Spleen (tissue), 11 donors: ENCODE measurements around the gene TMEM184A. TPM values are rescaled to one million over a fixed set of nuclear protein-coding genes. Genes with fewer than 3 reads are reported as not detected.
A peak's percentile ranks its signal among the peaks of the same experiment; 100 is the strongest.

ENCODE experiments used
- DNase-seq: peaks from one replicate; pipeline ENCODE4 v3.0.0-alpha.2; 2020
- H3K27ac ChIP-seq, 8 donors: fragments of 200-600 bp; sonication (generic) in 7 of 8; 1 replicate in 4 of 8; 2 replicates in 4 of 8; pipeline versions ENCODE4 v1.5.0 to v1.8.0; 2016 to 2021; ENCODE audit warnings: inconsistent platforms in 4 of 8, mild to moderate bottlenecking in 4 of 8, moderate library complexity in 1 of 8
- H3K27me3 ChIP-seq, 7 donors: fragments of 200-600 bp; sonication (generic) in 6 of 7; replicated peaks in 1 of 7; 1 replicate in 4 of 7; 2 replicates in 3 of 7; pipeline versions ENCODE4 v1.5.0 to v1.8.0; 2016 to 2021; ENCODE audit warnings: inconsistent platforms in 3 of 7, mild to moderate bottlenecking in 1 of 7
- H3K36me3 ChIP-seq, 6 donors: fragments of 200-600 bp; sonication (generic) in 5 of 6; 1 replicate in 4 of 6; 2 replicates in 2 of 6; pipeline versions ENCODE4 v1.5.0 to v1.8.0; 2016 to 2021; ENCODE audit warnings: inconsistent platforms in 2 of 6
- H3K4me1 ChIP-seq, 6 donors: fragments of 200-600 bp; sonication (generic) in 5 of 6; 1 replicate in 3 of 6; 2 replicates in 3 of 6; pipeline versions ENCODE4 v1.5.0 to v1.8.0; 2016 to 2021; ENCODE audit warnings: inconsistent platforms in 3 of 6
- H3K4me3 ChIP-seq, 8 donors: fragments of 200-600 bp; sonication (generic) in 7 of 8; 1 replicate in 4 of 8; 2 replicates in 4 of 8; pipeline versions ENCODE4 v1.5.0 to v1.8.0; 2016 to 2021; ENCODE audit warnings: inconsistent platforms in 4 of 8, mild to moderate bottlenecking in 4 of 8, moderate library complexity in 2 of 8
- H3K9me3 ChIP-seq, 8 donors: fragments of 200-600 bp; sonication (generic) in 7 of 8; 1 replicate in 4 of 8; 2 replicates in 4 of 8; pipeline versions ENCODE4 v1.5.0 to v1.8.0; 2016 to 2021; ENCODE audit warnings: inconsistent platforms in 4 of 8
- CTCF ChIP-seq, 11 experiments: fragments of 200-600 bp in 7 of 11; fragments of 450-650 bp in 4 of 11; sonication (generic) in 4 of 11; IDR thresholded peaks in 8 of 11; conservative IDR thresholded peaks in 3 of 11; 1 replicate in 7 of 11; 2 replicates in 4 of 11; pipeline versions ENCODE4 v1.4.0 to v1.8.0; 2016 to 2021; ENCODE audit warnings: antibody characterized with exemption in 11 of 11, inconsistent platforms in 4 of 11, mild to moderate bottlenecking in 1 of 11
- POLR2A ChIP-seq, 3 donors: fragments of 450-650 bp; IDR thresholded peaks; one replicate each; pipeline ENCODE4 v1.5.1; 2017; ENCODE audit warnings: antibody characterized with exemption in 3 of 3, mild to moderate bottlenecking in 1 of 3
- POLR2AphosphoS5 ChIP-seq, 3 donors: sonication (generic); formaldehyde crosslinking; IDR thresholded peaks; one replicate each; pipeline ENCODE4 v1.5.1; 2017; ENCODE audit warnings: antibody characterized with exemption in 3 of 3
- WGBS, 5 donors: extraction: QIAGEN DNeasy Blood & Tissue Kit in 3 of 5; methylation state at CpG; one replicate each; pipeline versions ENCODE4 v1.1.5 to v1.1.7; 2013 to 2018; 5-methylcytosine and 5-hydroxymethylcytosine counted together
- intact Hi-C: fragments of 100-400 bp; cut with DNase I; formaldehyde crosslinking; loops from one replicate; pipeline ENCODE4 v1.15.0; 2023; ENCODE audit warnings: low total_unique reads
- polyA plus RNA-seq, 3 donors: library from polyadenylated mRNA; stranded (reverse); fragments of 200-250 nt; gene quantifications; one replicate each; pipeline ENCODE4 v1.2.1, GENCODE V29; 2013
- total RNA-seq, 7 donors: library from RNA; depleted of rRNA in 3 of 7; stranded (reverse); fragments of >200 nt in 3 of 7; fragmentation: NEBNext Ultra II Directional in 4 of 7; extraction: Animal tissue kit (Norgen Biotek cat#: 25700) in 4 of 7; gene quantifications; one replicate each; pipeline versions ENCODE4 v1.1.0 to v1.2.1, GENCODE V29; 2016 to 2021
- donor health status: healthy with polysubstance abuse.
- donor health status: DM: no; HTN: no; CAD: no; lungs with moderate emphysema.
- donor health status: DM: no; HTN: no; CAD: no.
- donor health status: Bipolar disorder and iron deficiency.
- donor health status: healthy.
- donor health status: DM: no; HTN: no; CAD: no.
- donor health status: DM: yes; HTN: yes; CAD: no.

The TMEM184A gene
- total and polyA plus RNA-seq, 10 donors, result 0.09 to 0.39 (median 0.21) TPM; not detected in 4

GRCh38 chr7:1534330-1535099 lies 21.5 kb downstream of the TMEM184A start:
- intact Hi-C loops, result no loop called here
- DNase-seq, result peak; percentile 78
- 86 to 89% (median 89%) methylated on average over 21 to 30 of the region's 30 CpGs for WGBS, 5 donors
- peaks cover 0 to 51% (median 13%) of the 10 kb centered on the region in 6 donors for H3K36me3 ChIP-seq
- TF ChIP-seq POLR2AphosphoS5 (IDR thresholded peaks at IDR 0.05) (no peak), POLR2A (IDR thresholded peaks at IDR 0.05) (no peak)
- H3K9me3 ChIP-seq, result no peaks in the 10 kb centered on the region
- H3K4me1 ChIP-seq, result peaks cover 17 to 87% (median 58%) of the 10 kb centered on the region in 6 donors
- no peak overlapping the region for H3K4me3 ChIP-seq
- peak overlapping the region in 5 of 8 donors; percentile 85 to 94 (median 90) for H3K27ac ChIP-seq
- H3K27me3 ChIP-seq, result no peaks in the 10 kb centered on the region

- Histone ChIP-seq H3K4me1 (peaks cover 17 to 85% (median 58%) of the 10 kb centered on the region in 6 donors), H3K36me3 (peaks cover 0 to 43% (median 6%) of the 10 kb centered on the region in 6 donors), H3K4me3 (peak overlapping the region in 4 of 8 donors; percentile 53 to 85 (median 64)), H3K27ac (peak overlapping the region; percentile 82 to 94 (median 89)), H3K9me3 (no peaks in the 10 kb centered on the region), H3K27me3 (no peaks in the 10 kb centered on the region)
- peak; percentile 84 for DNase-seq
- intact Hi-C loops, result no loop called here
- WGBS, 5 donors, result 56 to 64% (median 60%) methylated on average over 13 to 24 of the region's 24 CpGs
- TF ChIP-seq POLR2AphosphoS5 (IDR thresholded peaks at IDR 0.05) (peak; percentile 33 to 66 (median 43)), POLR2A (IDR thresholded peaks at IDR 0.05) (no peak), CTCF (IDR thresholded peaks at IDR 0.05 in 8 of 11, conservative IDR thresholded peaks at IDR 0.05 in 3 of 11) (no peak)
Observed at GRCh38 chr7:1533547-1534329, 22.3 kb downstream of the TMEM184A start.

GRCh38 chr7:1533255-1533546 lies 22.8 kb downstream of the TMEM184A start:
- H3K4me1 ChIP-seq, result peaks cover 17 to 80% (median 56%) of the 10 kb centered on the region in 6 donors
- H3K36me3 ChIP-seq, result peaks cover 0 to 38% (median 5%) of the 10 kb centered on the region in 6 donors
- intact Hi-C loops, result no loop called here

GRCh38 chr7:1532456-1533254 lies 23.4 kb downstream of the TMEM184A start:
- Histone ChIP-seq H3K36me3 (peaks cover 0 to 33% (median 5%) of the 10 kb centered on the region in 6 donors), H3K4me3 (peak overlapping the region; percentile 18 to 85 (median 58)), H3K27me3 (no peaks in the 10 kb centered on the region), H3K27ac (peak overlapping the region; percentile 82 to 94 (median 89)), H3K9me3 (no peaks in the 10 kb centered on the region), H3K4me1 (peaks cover 17 to 75% (median 54%) of the 10 kb centered on the region in 6 donors)
- TF ChIP-seq POLR2AphosphoS5 (IDR thresholded peaks at IDR 0.05) (peak; percentile 52 to 71 (median 56)), POLR2A (IDR thresholded peaks at IDR 0.05) (no peak)
- DNase-seq, result peak; percentile 90
- intact Hi-C loops, result no loop called here
- WGBS, 5 donors, result 4 to 10% (median 6%) methylated on average over 33 to 36 of the region's 36 CpGs

More at GRCh38 chr7:1533255-1533546, 22.8 kb downstream of the TMEM184A start:
- H3K9me3 ChIP-seq, result no peaks in the 10 kb centered on the region
- peak; percentile 90 for DNase-seq
- H3K4me3 ChIP-seq, result peak overlapping the region in 6 of 8 donors; percentile 52 to 85 (median 64)
- H3K27ac ChIP-seq, result peak overlapping the region; percentile 82 to 94 (median 89)
- H3K27me3 ChIP-seq, result no peaks in the 10 kb centered on the region
- WGBS, 5 donors, result 27 to 38% (median 37%) methylated on average over 4 to 9 of the region's 9 CpGs
- no peak for TF ChIP-seq POLR2A (IDR thresholded peaks at IDR 0.05)

GRCh38 chr7:1531979-1532455 lies 24.0 kb downstream of the TMEM184A start:
- intact Hi-C loops, result no loop called here
- 22 to 38% (median 27%) methylated on average over 6 to 10 of the region's 10 CpGs for WGBS, 5 donors
- H3K27me3 ChIP-seq, result no peaks in the 10 kb centered on the region
- DNase-seq, result no peak
- no peaks in the 10 kb centered on the region for H3K9me3 ChIP-seq
- peaks cover 14 to 68% (median 51%) of the 10 kb centered on the region in 6 donors for H3K4me1 ChIP-seq
- peaks cover 0 to 26% (median 5%) of the 10 kb centered on the region in 6 donors for H3K36me3 ChIP-seq
- peak overlapping the region; percentile 82 to 94 (median 89) for H3K27ac ChIP-seq
- H3K4me3 ChIP-seq, result peak overlapping the region; percentile 45 to 85 (median 58)
- TF ChIP-seq POLR2A (IDR thresholded peaks at IDR 0.05) (no peak), POLR2AphosphoS5 (IDR thresholded peaks at IDR 0.05) (no peak), CTCF (IDR thresholded peaks at IDR 0.05 in 8 of 11, conservative IDR thresholded peaks at IDR 0.05 in 3 of 11) (no peak)
